ENCODE data around the gene DCN.
A peak's percentile ranks its signal among the peaks of the same experiment; 100 is the strongest.

Gene DCN

DNA sequence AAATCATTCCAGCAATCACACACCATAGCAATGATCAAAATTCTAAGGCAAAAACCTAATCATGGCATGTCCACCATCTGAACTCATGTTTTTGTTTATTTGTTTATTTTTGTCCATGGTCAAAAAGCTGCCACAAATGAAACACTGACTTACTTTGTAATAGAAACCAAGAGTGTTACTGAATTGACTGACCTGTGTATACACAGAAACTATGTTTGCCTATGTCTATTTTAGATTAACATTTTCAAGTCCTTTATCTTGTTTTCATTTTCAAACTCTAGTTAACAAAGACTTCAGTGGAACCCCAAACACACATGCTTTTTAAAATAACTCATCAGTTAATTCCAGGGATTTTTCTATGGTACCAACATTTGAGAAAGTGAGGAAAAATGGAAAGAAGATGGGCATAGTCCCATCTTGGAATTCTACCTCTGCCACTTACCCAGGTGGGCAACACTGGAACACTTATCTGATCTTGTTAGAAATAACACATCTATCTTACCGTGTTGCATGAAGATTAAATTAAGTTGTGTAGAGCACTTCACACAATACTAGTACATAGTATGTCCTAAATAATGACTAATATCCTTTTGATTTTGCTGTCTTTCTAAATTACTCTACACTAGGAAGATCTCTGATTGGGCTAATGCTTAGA, 77.7 kb downstream of the DCN start:
- Histone ChIP-seq H2BK5ac (ENCODE audit: low read depth, low read length, poor library complexity, severe bottlenecking) (no peak overlapping the region), H3K9me3 (ENCODE audit: control insufficient read depth, low read length) (no peaks in the 10 kb centered on the region), H3K4me3 (ENCODE audit: insufficient read depth in 1 of 2, low read depth in 1 of 2, low read length in 2 of 2) (no peak overlapping the region), H3K23ac (ENCODE audit: low read length in 2 of 2) (no peak overlapping the region), H3K4me2 (ENCODE audit: low read length, poor library complexity, severe bottlenecking) (no peak overlapping the region), H3K79me1 (replicated peaks; ENCODE audit: low read length, poor library complexity, severe bottlenecking) (no peaks in the 10 kb centered on the region), H4K91ac (ENCODE audit: low read length) (no peak overlapping the region), H4K8ac (ENCODE audit: low read length) (no peak overlapping the region), H2BK12ac (ENCODE audit: low read length in 2 of 2) (no peak overlapping the region), H3K14ac (ENCODE audit: low read length in 2 of 2) (no peak overlapping the region), H3K4me1 (ENCODE audit: control insufficient read depth, insufficient read depth, low read depth, low read length) (no peaks in the 10 kb centered on the region), H3K36me3 (ENCODE audit: control insufficient read depth in 1 of 2, insufficient read depth in 2 of 2, low read depth in 1 of 2, low read length in 2 of 2) (peaks cover 0 to 12% of the 10 kb centered on the region in 2 experiments), H2BK15ac (ENCODE audit: low read depth, poor library complexity, severe bottlenecking) (no peak overlapping the region), H3K27ac (ENCODE audit: low read length, poor library complexity, severe bottlenecking) (no peak overlapping the region), H2AFZ (ENCODE audit: low read depth, low read length) (no peak overlapping the region), H2AK5ac (ENCODE audit: low read length, severe bottlenecking) (no peak overlapping the region), H3K9ac (ENCODE audit: low read length) (no peak overlapping the region), H2BK120ac (ENCODE audit: low read depth, low read length) (no peak overlapping the region), H3K4ac (ENCODE audit: low read depth in 1 of 2, low read length in 2 of 2) (no peak overlapping the region), H3K18ac (ENCODE audit: low read depth in 1 of 2, low read length in 2 of 2) (no peak overlapping the region), H3K27me3 (ENCODE audit: control insufficient read depth in 1 of 2, insufficient read depth in 1 of 2, low read length in 2 of 2) (no peaks in the 10 kb centered on the region)
- DNase-seq, result no peak
- whole genome bisulfite sequencing, result no CpG with 5 or more reads among the region's 1 CpG

DNA sequence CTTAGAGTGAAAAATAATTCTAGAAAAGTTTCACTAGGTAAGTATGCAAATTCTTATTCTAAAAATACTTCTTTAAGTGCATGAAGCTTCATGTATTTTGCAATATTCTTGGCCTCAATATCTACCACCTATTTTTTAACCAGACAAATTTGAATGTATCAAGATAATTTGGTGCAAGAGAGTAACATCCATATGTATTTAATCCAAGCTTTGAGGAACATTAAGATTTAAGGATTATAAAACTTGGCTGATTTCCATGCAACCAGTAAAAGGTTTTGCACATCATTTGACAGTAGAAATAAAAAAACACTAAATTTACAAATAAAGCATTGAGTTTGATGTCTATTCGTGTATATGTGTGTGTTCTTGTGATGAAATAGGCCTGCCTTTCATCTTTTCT, 79.0 kb downstream of the DCN start:
- H3K79me1 ChIP-seq (replicated peaks; ENCODE audit: low read length, poor library complexity, severe bottlenecking), result no peaks in the 10 kb centered on the region
- H2BK12ac ChIP-seq (ENCODE audit: low read length in 2 of 2), result no peak overlapping the region
- no peak overlapping the region for H3K18ac ChIP-seq (ENCODE audit: low read depth in 1 of 2, low read length in 2 of 2)
- no peak overlapping the region for H2BK120ac ChIP-seq (ENCODE audit: low read depth, low read length)
- no CpG with 5 or more reads among the region's 1 CpG for WGBS
- no peaks in the 10 kb centered on the region for H3K4me1 ChIP-seq (ENCODE audit: control insufficient read depth, insufficient read depth, low read depth, low read length)
- no peak overlapping the region for H3K4ac ChIP-seq (ENCODE audit: low read depth in 1 of 2, low read length in 2 of 2)
- H4K8ac ChIP-seq (ENCODE audit: low read length), result no peak overlapping the region
- H3K9me3 ChIP-seq (ENCODE audit: control insufficient read depth, low read length), result no peaks in the 10 kb centered on the region
- no peak overlapping the region for H2AFZ ChIP-seq (ENCODE audit: low read depth, low read length)
- no peak overlapping the region for H3K4me2 ChIP-seq (ENCODE audit: low read length, poor library complexity, severe bottlenecking)
- no peak overlapping the region for H2BK15ac ChIP-seq (ENCODE audit: low read depth, poor library complexity, severe bottlenecking)
- no peak overlapping the region for H3K9ac ChIP-seq (ENCODE audit: low read length)
- DNase-seq, result no peak
- H3K36me3 ChIP-seq (ENCODE audit: control insufficient read depth in 1 of 2, insufficient read depth in 2 of 2, low read depth in 1 of 2, low read length in 2 of 2), result peaks cover 0 to 12% of the 10 kb centered on the region in 2 experiments
- no peak overlapping the region for H3K4me3 ChIP-seq (ENCODE audit: insufficient read depth in 1 of 2, low read depth in 1 of 2, low read length in 2 of 2)
- no peak overlapping the region for H4K91ac ChIP-seq (ENCODE audit: low read length)
- peak overlapping the region; percentile 57 for H2BK5ac ChIP-seq (ENCODE audit: low read depth, low read length, poor library complexity, severe bottlenecking)
- no peaks in the 10 kb centered on the region for H3K27me3 ChIP-seq (ENCODE audit: control insufficient read depth in 1 of 2, insufficient read depth in 1 of 2, low read length in 2 of 2)
- H2AK5ac ChIP-seq (ENCODE audit: low read length, severe bottlenecking), result no peak overlapping the region
- H3K14ac ChIP-seq (ENCODE audit: low read length in 2 of 2), result no peak overlapping the region
- no peak overlapping the region for H3K23ac ChIP-seq (ENCODE audit: low read length in 2 of 2)
- no peak overlapping the region for H3K27ac ChIP-seq (ENCODE audit: low read length, poor library complexity, severe bottlenecking)

DNA sequence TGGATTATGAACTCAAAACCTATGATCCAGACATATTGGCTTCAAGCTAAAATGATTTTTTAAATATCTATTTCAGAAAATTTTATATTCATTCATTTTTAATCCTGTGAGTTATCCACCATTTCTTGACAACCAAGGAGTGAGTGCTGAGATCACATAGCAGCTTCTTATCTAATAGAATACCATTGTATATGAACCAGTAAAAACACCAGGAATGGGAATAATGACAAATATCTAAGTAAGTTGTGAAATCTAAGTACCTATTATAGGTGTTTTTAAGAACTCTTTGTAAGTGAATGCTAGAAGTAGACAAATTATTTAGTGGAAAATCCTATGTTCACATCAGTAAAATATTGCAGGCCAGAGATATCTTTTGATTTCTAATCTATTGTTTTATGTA, 79.5 kb downstream of the DCN start:
- Histone ChIP-seq H2BK12ac (ENCODE audit: low read length in 2 of 2) (no peak overlapping the region), H2BK5ac (ENCODE audit: low read depth, low read length, poor library complexity, severe bottlenecking) (no peak overlapping the region), H3K4me2 (ENCODE audit: low read length, poor library complexity, severe bottlenecking) (no peak overlapping the region), H3K9me3 (ENCODE audit: control insufficient read depth, low read length) (no peaks in the 10 kb centered on the region), H3K4me3 (ENCODE audit: insufficient read depth in 1 of 2, low read depth in 1 of 2, low read length in 2 of 2) (no peak overlapping the region), H3K27me3 (ENCODE audit: control insufficient read depth in 1 of 2, insufficient read depth in 1 of 2, low read length in 2 of 2) (no peaks in the 10 kb centered on the region), H3K79me1 (replicated peaks; ENCODE audit: low read length, poor library complexity, severe bottlenecking) (no peaks in the 10 kb centered on the region), H3K4ac (ENCODE audit: low read depth in 1 of 2, low read length in 2 of 2) (no peak overlapping the region), H3K23ac (ENCODE audit: low read length in 2 of 2) (no peak overlapping the region), H4K8ac (ENCODE audit: low read length) (no peak overlapping the region), H3K18ac (ENCODE audit: low read depth in 1 of 2, low read length in 2 of 2) (no peak overlapping the region), H3K36me3 (ENCODE audit: control insufficient read depth in 1 of 2, insufficient read depth in 2 of 2, low read depth in 1 of 2, low read length in 2 of 2) (peaks cover 0 to 12% of the 10 kb centered on the region in 2 experiments), H2BK15ac (ENCODE audit: low read depth, poor library complexity, severe bottlenecking) (no peak overlapping the region), H2BK120ac (ENCODE audit: low read depth, low read length) (no peak overlapping the region), H3K4me1 (ENCODE audit: control insufficient read depth, insufficient read depth, low read depth, low read length) (no peaks in the 10 kb centered on the region), H3K14ac (ENCODE audit: low read length in 2 of 2) (no peak overlapping the region), H2AFZ (ENCODE audit: low read depth, low read length) (no peak overlapping the region), H4K91ac (ENCODE audit: low read length) (no peak overlapping the region), H3K27ac (ENCODE audit: low read length, poor library complexity, severe bottlenecking) (no peak overlapping the region), H3K9ac (ENCODE audit: low read length) (no peak overlapping the region), H2AK5ac (ENCODE audit: low read length, severe bottlenecking) (no peak overlapping the region)
- DNase-seq, result no peak

DNA sequence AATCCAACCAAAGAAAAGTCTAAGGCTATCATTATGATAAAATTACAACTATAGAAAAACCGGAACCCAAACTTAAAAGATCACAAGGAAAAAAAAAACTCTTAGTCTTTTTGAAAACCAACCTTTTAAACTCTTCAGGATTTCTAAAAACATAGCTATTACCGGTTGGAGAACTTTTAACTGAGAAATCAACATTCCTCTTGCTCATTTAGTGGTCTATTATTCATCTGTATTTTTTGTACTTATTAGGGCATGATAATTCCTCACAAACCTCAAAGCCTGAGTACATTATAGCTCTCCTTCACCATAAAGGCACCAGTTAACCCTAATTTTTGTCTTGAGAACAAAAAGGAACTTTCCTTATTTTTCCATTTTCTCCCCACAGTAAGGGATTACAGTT, 81.7 kb downstream of the DCN start:
- no peak overlapping the region for H2BK120ac ChIP-seq (ENCODE audit: low read depth, low read length)
- H3K79me1 ChIP-seq (replicated peaks; ENCODE audit: low read length, poor library complexity, severe bottlenecking), result no peaks in the 10 kb centered on the region
- no peak for DNase-seq
- H3K27me3 ChIP-seq (ENCODE audit: control insufficient read depth in 1 of 2, insufficient read depth in 1 of 2, low read length in 2 of 2), result no peaks in the 10 kb centered on the region
- H2BK15ac ChIP-seq (ENCODE audit: low read depth, poor library complexity, severe bottlenecking), result no peak overlapping the region
- no peak overlapping the region for H4K91ac ChIP-seq (ENCODE audit: low read length)
- peak overlapping the region; percentile 61 for H3K27ac ChIP-seq (ENCODE audit: low read length, poor library complexity, severe bottlenecking)
- H3K4me1 ChIP-seq (ENCODE audit: control insufficient read depth, insufficient read depth, low read depth, low read length), result no peaks in the 10 kb centered on the region
- no peak overlapping the region for H2BK5ac ChIP-seq (ENCODE audit: low read depth, low read length, poor library complexity, severe bottlenecking)
- no peak overlapping the region for H3K4me2 ChIP-seq (ENCODE audit: low read length, poor library complexity, severe bottlenecking)
- no peak overlapping the region for H2BK12ac ChIP-seq (ENCODE audit: low read length in 2 of 2)
- no peak overlapping the region for H3K18ac ChIP-seq (ENCODE audit: low read depth in 1 of 2, low read length in 2 of 2)
- no peak overlapping the region for H3K4ac ChIP-seq (ENCODE audit: low read depth in 1 of 2, low read length in 2 of 2)
- H4K8ac ChIP-seq (ENCODE audit: low read length), result no peak overlapping the region
- no peak overlapping the region for H3K23ac ChIP-seq (ENCODE audit: low read length in 2 of 2)
- H3K9ac ChIP-seq (ENCODE audit: low read length), result peak overlapping the region; percentile 25
- WGBS, result 80% methylated on average over 2 of the region's 2 CpGs
- peaks cover 0 to 12% of the 10 kb centered on the region in 2 experiments for H3K36me3 ChIP-seq (ENCODE audit: control insufficient read depth in 1 of 2, insufficient read depth in 2 of 2, low read depth in 1 of 2, low read length in 2 of 2)
- H3K14ac ChIP-seq (ENCODE audit: low read length in 2 of 2), result no peak overlapping the region
- H3K9me3 ChIP-seq (ENCODE audit: control insufficient read depth, low read length), result no peaks in the 10 kb centered on the region
- no peak overlapping the region for H3K4me3 ChIP-seq (ENCODE audit: insufficient read depth in 1 of 2, low read depth in 1 of 2, low read length in 2 of 2)
- H2AK5ac ChIP-seq (ENCODE audit: low read length, severe bottlenecking), result no peak overlapping the region
- H2AFZ ChIP-seq (ENCODE audit: low read depth, low read length), result no peak overlapping the region
